GM19372 (cell line): ENCODE data around the gene DRC7.

Source experiments
- ATAC-seq: cut with Tn5 transposase; IDR thresholded peaks from one replicate; pipeline ENCODE4 v1.9.1; 2021; ENCODE audit warnings: mild to moderate bottlenecking, low read depth, moderate library complexity; ENCODE audit not compliant: unreplicated experiment

Gene DRC7

GRCh38 chr16:57675741-57676551 lies 18.7 kb upstream of the DRC7 start:
- ATAC-seq, result no peak

- no peak for ATAC-seq
Measured at GRCh38 chr16:57676553-57677085, 18.0 kb upstream of the DRC7 start.

GRCh38 chr16:57677622-57678369 lies 16.8 kb upstream of the DRC7 start:
- no peak for ATAC-seq

- ATAC-seq, result no peak
Measured at GRCh38 chr16:57679016-57679415, 15.6 kb upstream of the DRC7 start.

- ATAC-seq, result no peak
Measured at GRCh38 chr16:57679767-57680482, 14.7 kb upstream of the DRC7 start.

- no peak for ATAC-seq
Measured at GRCh38 chr16:57680842-57681375, 13.7 kb upstream of the DRC7 start.

- no peak for ATAC-seq
Measured at GRCh38 chr16:57681950-57682728, 12.5 kb upstream of the DRC7 start.

- ATAC-seq, result no peak
Measured at GRCh38 chr16:57682809-57683635, 11.6 kb upstream of the DRC7 start.

- no peak for ATAC-seq
Measured at GRCh38 chr16:57683636-57684545, 10.7 kb upstream of the DRC7 start.

GRCh38 chr16:57684626-57685358 lies 9.8 kb upstream of the DRC7 start:
- no peak for ATAC-seq

- ATAC-seq, result no peak
Measured at GRCh38 chr16:57685633-57686032, 9.0 kb upstream of the DRC7 start.

GRCh38 chr16:57686577-57686976 lies 8.0 kb upstream of the DRC7 start:
- no peak for ATAC-seq

- no peak for ATAC-seq
Measured at GRCh38 chr16:57687363-57687929, 7.2 kb upstream of the DRC7 start.

GRCh38 chr16:57688487-57688986 lies 6.1 kb upstream of the DRC7 start:
- no peak for ATAC-seq

GRCh38 chr16:57688987-57689761 lies 5.4 kb upstream of the DRC7 start:
- ATAC-seq, result no peak
